Ramos (cell line): ENCODE results near the gene DEDD.

Experiments used
- in situ Hi-C: fragments of 300-500 bp; cut with MboI; formaldehyde crosslinking; loops from one replicate; pipeline ENCODE4 v1.14.3; 2022; ENCODE audit warnings: low sequenced_read_pairs; ENCODE audit not compliant: unreplicated experiment

The DEDD gene

GRCh38 chr1:161164901-161165610 lies 32.6 kb upstream of the DEDD start:
- in situ Hi-C loops, result no loop called here

GRCh38 chr1:161163793-161164192 lies 31.3 kb upstream of the DEDD start:
- in situ Hi-C loops, result no loop called here

DNA sequence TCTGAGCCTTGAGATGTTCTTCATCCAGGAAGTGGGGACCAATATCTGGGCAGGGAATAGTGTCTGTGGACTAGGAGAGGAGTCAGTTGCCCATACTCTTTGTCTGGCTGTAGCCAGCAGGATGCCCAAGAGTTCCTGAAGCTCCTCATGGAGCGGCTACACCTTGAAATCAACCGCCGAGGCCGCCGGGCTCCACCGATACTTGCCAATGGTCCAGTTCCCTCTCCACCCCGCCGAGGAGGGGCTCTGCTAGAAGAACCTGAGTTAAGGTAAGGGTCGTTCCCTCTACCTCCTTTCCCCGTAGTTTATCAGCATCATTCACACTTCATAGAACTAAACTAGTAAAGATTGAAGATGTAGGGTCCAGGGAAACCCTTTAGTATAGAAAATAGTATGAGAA lies 30.3 kb upstream of the DEDD start:
- in situ Hi-C loops, result no loop called here

GRCh38 chr1:161162052-161162451 lies 29.6 kb upstream of the DEDD start:
- in situ Hi-C loops, result no loop called here

- in situ Hi-C loops, result no loop called here
Observed at GRCh38 chr1:161161652-161162051, 29.2 kb upstream of the DEDD start.

DNA sequence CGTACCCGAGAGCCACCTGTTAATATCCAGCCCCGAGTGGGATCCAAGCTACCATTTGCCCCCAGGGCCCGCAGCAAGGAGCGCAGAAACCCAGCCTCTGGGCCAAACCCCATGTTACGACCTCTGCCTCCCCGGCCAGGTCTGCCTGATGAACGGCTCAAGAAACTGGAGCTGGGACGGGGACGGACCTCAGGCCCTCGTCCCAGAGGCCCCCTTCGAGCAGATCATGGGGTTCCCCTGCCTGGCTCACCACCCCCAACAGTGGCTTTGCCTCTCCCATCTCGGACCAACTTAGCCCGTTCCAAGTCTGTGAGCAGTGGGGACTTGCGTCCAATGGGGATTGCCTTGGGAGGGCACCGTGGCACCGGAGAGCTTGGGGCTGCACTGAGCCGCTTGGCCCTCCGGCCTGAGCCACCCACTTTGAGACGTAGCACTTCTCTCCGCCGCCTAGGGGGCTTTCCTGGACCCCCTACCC lies 28.2 kb upstream of the DEDD start:
- in situ Hi-C loops, result no loop called here

- in situ Hi-C loops, result no loop called here
Observed at GRCh38 chr1:161159913-161160243, 27.4 kb upstream of the DEDD start.

- in situ Hi-C loops, result no loop called here
Observed at GRCh38 chr1:161159087-161159912, 26.8 kb upstream of the DEDD start, which contains the start of gene USP21. USP21 (plus strand) TSS chr1:161159500; CDS start chr1:161160641, 1,141 bp downstream.

DNA sequence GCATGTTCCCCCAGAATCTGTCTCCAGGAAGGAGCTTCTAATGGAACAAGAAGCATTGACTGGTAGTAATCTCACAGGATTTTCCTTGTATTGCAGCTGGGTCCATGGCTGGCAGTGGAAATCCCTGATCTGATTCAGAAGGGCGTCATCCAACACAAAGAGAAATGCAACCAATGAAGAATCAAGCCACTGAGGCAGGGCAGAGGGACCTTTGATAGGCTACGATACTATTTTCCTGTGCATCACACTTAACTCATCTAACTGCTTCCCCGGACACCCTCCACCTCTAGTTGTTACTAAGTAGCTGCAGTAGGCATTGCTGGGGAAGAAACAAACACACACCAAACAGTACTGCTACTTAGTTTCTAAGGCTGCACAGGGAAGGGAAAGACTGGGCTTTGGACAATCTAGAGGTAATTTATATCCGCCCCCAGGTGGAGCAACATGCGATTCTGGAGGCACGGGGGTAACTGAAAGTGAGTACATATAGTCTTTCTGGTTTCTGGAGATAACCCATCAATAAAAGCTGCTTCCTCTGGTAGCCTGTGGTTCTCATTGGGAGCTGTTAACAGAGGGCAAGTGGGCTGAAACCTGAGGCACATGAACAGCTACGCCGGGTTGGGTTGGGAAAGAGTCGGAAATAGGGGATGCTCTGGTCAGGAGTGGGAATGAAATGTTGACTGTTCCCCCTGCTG lies 26.0 kb upstream of the DEDD start:
- in situ Hi-C loops, result no loop called here

DNA sequence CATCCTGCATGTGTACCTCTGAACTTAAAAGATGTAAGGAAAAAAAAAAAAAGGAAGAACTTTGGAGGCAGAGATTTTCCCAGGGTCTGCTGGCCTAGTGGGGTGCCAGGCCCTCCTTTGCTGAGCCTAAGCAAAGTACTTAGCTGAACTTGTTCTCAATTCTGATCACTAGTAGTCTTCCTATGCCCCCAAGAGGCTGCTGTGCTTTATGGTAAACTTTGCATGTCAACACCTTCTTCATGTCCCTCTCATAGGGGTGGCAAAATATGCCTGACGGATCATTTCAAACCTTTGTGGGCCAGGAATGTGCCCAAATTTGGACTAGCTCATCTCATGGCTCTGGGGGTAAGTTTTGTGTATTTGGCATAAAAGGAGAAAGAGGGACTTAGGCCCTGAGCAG lies 25.4 kb upstream of the DEDD start:
- in situ Hi-C loops, result no loop called here

- in situ Hi-C loops, result no loop called here
Observed at GRCh38 chr1:161153682-161154337, 21.3 kb upstream of the DEDD start, which contains the start of gene UFC1. UFC1 (plus strand) TSS chr1:161153978; CDS start chr1:161153998, 20 bp downstream.

- in situ Hi-C loops, result no loop called here
Observed at GRCh38 chr1:161153176-161153575, 20.7 kb upstream of the DEDD start.

DNA sequence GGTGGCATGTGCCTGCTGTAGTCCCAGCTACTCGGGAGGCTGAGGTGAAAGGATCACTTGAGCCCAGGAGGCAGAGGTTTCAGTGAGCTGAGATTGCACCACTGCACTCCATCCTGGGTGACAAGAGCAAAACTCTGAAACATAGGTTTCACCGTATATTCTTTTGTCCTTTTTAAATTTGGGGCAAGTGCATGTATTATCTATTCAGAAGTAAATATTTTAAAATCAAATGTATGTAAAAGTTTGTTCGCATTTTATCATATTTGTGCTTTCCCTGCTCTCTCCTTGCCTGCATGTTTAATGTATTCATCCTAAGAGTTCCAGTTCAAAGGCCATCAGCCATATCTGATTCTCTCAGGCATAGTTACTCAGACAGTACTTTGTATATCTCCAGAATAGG lies 13.4 kb upstream of the DEDD start:
- in situ Hi-C loops, result no loop called here

DNA sequence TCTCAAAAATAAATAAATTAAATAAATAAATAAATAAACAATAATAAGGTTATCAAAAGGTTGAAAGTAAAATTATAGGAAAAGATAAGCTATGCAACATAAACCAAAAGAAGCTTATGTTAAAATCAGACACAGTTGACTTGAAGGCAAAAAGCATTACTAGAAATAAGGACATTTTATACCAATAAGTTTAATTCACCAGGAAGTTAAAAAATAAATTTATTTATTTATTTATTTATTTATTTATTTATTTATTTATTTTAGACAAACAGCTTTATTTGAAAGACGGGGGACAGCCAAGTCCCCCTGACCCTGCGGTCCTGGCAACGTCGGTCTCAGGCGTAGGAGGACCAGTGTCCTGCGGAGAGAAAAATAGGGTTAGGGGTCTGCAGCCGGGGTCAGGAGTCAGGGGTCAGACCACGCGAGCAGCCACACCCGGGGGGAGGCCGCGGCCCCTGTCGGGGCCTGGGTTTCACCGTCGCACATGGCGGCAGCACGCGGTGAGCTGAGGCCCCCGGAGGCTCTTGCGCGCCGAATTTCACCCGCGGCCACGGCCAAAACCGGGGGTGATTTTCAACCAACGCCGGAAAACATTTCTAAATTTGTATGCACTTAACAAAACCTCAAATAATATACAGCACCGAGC lies 8.4 kb upstream of the DEDD start:
- in situ Hi-C loops, result no loop called here

DNA sequence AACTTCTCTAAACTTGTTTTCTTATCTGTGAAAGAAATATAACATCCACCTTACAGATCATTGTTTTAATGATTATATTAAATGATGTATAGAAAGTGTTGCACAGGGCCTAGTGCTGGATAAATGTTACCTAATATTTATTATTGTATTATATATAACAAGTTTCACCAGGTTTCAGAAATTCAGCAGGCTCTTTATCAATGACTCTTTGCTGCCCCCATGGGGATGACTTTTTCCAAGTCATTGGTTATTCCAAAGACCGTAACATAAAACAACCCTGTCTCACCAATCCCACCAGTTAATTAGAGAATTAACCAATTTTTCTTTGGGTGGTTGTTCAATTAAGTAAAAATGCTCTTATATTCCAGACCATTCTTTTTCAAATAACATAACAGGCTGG lies 7.3 kb upstream of the DEDD start:
- in situ Hi-C loops, result no loop called here

DNA sequence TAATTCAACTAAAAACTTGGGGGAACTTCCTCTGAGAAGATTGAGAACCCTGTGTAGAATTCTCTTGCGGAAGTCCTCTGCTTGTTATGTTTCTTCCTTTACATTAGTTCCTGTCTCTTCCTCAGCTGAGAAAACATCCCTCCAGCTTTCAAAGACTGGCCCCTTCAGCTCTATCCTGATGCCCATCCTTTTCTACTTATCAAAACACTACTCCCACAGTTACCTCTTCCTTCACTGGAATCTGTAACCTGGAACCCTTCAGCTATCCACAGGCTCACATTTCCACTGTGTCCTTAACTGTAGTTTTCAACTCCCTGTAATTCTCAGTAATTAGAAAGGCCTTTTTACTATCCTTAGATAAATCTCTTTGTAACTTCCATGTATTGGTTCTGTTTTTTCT lies 6.0 kb upstream of the DEDD start:
- in situ Hi-C loops, result no loop called here

DNA sequence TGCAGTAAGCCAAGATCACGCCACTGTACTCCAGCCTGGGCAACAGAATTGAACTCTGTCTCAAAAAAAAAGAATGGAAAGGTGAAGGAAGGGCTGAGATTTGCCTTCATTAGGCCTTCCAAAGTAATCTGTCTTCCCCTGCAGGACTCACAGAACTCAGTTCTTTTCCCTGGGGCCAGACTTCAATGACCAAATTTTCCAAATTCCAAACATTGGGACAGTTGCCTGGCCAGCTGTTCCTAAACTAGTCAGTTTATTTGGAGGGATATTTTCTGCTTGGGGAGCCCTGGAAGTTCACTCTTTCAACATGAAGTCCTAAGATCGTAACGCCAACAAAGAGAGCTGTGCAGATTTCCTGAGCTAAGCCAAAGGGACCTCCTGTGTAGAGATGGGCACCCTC lies 5.4 kb upstream of the DEDD start:
- in situ Hi-C loops, result no loop called here

DNA sequence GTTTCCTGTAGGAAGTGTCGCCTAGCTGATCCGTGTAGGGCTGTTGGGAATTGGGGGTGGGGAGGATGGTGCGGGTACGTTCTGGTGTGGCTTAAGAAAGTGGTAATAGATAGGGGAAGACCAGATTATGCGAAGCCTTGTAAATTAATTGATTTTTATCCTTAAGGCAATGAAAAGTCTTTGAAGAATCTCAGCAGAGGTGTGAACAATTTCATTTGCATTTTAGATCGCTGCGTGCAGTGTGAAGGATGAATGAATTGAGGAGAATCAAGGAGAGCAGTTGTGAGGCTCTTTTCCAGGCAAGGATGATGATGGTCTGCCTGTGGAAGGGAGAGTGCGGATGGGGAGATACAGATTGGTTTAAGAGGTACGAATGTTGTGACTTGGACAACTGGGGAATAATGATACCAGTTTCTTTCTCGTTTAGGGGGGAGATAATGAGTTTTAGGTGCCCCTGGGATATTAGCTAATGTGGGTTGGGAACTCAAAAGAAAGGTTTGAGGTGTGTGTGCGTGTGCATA lies 813 bp upstream of the DEDD start:
- in situ Hi-C loops, result no loop called here

DNA sequence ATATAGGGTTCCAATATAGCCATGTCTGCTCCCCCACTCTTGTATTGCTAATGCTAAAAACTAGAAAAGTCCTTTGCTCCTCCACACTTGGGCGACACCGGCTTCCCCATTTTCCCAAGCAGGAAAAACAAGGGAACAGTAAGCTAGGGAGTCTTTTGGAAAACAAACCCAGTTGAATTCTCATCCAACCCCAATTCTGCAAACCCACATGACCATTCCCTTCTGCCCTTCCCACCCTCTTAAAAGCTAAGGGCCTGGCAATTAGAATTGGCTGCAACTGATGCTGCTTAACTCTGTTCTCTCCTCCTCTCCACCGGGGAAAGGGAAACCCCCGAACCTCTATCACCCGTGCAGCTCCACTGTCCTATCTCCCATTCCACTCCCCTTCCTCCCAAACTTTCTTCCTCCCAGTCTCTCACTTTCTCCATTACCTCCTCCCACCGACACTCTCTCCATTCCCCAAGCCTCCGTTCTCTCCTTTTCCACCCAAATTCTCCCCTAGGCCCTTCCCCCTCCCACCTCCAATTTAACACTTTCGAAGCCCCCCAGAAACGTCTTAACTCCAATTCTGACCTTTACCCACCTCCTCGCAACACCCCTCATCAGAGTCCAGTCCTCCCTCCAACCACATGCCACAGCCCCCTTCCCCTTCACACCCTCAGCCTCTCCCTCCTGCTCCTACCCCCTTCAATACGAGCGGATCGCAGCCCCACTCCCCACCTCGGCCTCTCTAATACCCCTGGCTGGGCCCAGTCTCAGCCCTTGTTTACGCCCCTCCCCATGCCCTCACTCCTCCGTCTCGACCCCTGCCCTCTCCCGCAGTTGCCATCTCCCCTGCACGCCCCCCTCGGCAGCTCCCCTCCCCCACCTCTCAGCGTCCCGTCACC lies 701 bp downstream of the DEDD start:
- in situ Hi-C loops, result no loop called here
